ENCODE data around the gene CDON.
A peak's percentile ranks its signal among the peaks of the same experiment; 100 is the strongest.

The CDON gene

DNA sequence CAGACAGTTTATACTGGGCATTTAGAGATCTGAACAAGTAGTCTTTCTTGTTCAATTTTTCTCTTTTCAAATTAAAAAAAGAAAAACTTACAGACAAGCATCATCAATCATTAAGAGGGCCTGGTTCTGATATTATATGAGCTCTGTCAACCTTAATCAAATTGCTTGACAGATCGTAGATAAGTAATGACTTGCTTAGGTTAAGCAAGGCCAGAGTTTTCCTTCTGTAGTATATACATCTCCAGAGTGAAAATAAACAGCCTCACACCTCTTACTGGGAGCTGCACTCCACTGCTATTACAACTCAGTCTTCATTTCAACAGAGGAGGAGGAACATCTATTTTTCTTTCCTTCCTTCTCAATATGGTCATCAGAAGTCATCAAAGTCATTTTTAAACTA is 13.5 kb downstream of the CDON start:
- Histone ChIP-seq H3K9me3 (ENCODE audit: insufficient read depth, low read depth, low read length) (no peaks in the 10 kb centered on the region), H2AFZ (ENCODE audit: insufficient read depth, low read length, poor library complexity) (no peak overlapping the region), H3K27ac (ENCODE audit: low read depth, low read length) (no peak overlapping the region), H4K12ac (ENCODE audit: low read depth, low read length) (no peak overlapping the region), H3K79me2 (ENCODE audit: control insufficient read depth, insufficient read depth, low read length, poor library complexity) (no peaks in the 10 kb centered on the region), H3K9ac (ENCODE audit: low read length) (no peak overlapping the region), H2BK12ac (ENCODE audit: low read length) (no peak overlapping the region), H2AK5ac (ENCODE audit: low read length) (no peak overlapping the region), H3K4me1 (ENCODE audit: control insufficient read depth in 1 of 2, insufficient read depth in 2 of 2, low read length in 2 of 2) (peaks cover 0 to 5% of the 10 kb centered on the region in 2 experiments), H4K8ac (ENCODE audit: low read depth, low read length) (no peak overlapping the region), H3K4me3 (ENCODE audit: low read depth, low read length) (no peak overlapping the region), H2BK120ac (ENCODE audit: insufficient read depth, low read length, poor library complexity) (no peak overlapping the region), H3K18ac (ENCODE audit: low read length) (no peak overlapping the region), H3K4me2 (ENCODE audit: low read length) (no peak overlapping the region), H3K27me3 (ENCODE audit: insufficient read depth, low read length) (no peaks in the 10 kb centered on the region), H3K79me1 (ENCODE audit: low read length) (no peaks in the 10 kb centered on the region), H4K91ac (ENCODE audit: low read depth, low read length) (no peak overlapping the region), H3K14ac (ENCODE audit: low read length) (no peak overlapping the region), H3K36me3 (ENCODE audit: control insufficient read depth in 1 of 2, insufficient read depth in 2 of 2, low read length in 2 of 2) (peaks cover 1 to 5% of the 10 kb centered on the region in 2 experiments), H3K4ac (ENCODE audit: low read depth, low read length) (no peak overlapping the region), H2BK5ac (ENCODE audit: low read depth, low read length, poor library complexity) (no peak overlapping the region), H3K23ac (ENCODE audit: low read length) (no peak overlapping the region)
- no CpG with 5 or more reads among the region's 1 CpG for WGBS (ENCODE audit: extremely low coverage, insufficient coverage, insufficient read length)
- no peak for DNase-seq

DNA sequence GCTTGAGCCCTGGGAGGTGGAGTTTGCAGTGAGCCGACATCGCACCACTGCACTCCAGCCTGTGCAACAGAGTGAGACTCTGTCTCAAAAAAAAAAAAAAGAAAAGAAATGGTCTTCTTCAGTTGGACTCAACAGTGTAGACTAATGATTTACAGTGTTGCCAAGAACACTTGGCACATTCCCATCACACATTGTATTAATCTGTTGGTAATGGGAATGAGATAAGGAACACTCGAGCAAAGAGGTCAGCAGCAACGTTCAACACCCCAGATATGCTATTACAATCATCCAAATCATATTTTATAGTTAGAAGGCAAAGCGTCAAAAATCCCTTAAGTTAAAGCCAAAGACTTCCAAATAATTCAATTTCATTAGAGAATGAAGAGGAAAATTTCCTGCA is 14.5 kb downstream of the CDON start:
- Histone ChIP-seq H3K9ac (ENCODE audit: low read length) (no peak overlapping the region), H3K4me1 (ENCODE audit: control insufficient read depth in 1 of 2, insufficient read depth in 2 of 2, low read length in 2 of 2) (peaks cover 0 to 5% of the 10 kb centered on the region in 2 experiments), H4K91ac (ENCODE audit: low read depth, low read length) (no peak overlapping the region), H3K27me3 (ENCODE audit: insufficient read depth, low read length) (no peaks in the 10 kb centered on the region), H2BK5ac (ENCODE audit: low read depth, low read length, poor library complexity) (no peak overlapping the region), H3K4ac (ENCODE audit: low read depth, low read length) (no peak overlapping the region), H3K23ac (ENCODE audit: low read length) (no peak overlapping the region), H3K36me3 (ENCODE audit: control insufficient read depth in 1 of 2, insufficient read depth in 2 of 2, low read length in 2 of 2) (peaks cover 7 to 9% of the 10 kb centered on the region in 2 experiments), H3K4me3 (ENCODE audit: low read depth, low read length) (no peak overlapping the region), H3K4me2 (ENCODE audit: low read length) (no peak overlapping the region), H4K8ac (ENCODE audit: low read depth, low read length) (no peak overlapping the region), H4K12ac (ENCODE audit: low read depth, low read length) (no peak overlapping the region), H2BK120ac (ENCODE audit: insufficient read depth, low read length, poor library complexity) (no peak overlapping the region), H3K79me1 (ENCODE audit: low read length) (no peaks in the 10 kb centered on the region), H3K9me3 (ENCODE audit: insufficient read depth, low read depth, low read length) (no peaks in the 10 kb centered on the region), H3K27ac (ENCODE audit: low read depth, low read length) (no peak overlapping the region), H3K18ac (ENCODE audit: low read length) (no peak overlapping the region), H3K14ac (ENCODE audit: low read length) (no peak overlapping the region), H3K79me2 (ENCODE audit: control insufficient read depth, insufficient read depth, low read length, poor library complexity) (no peaks in the 10 kb centered on the region), H2BK12ac (ENCODE audit: low read length) (no peak overlapping the region), H2AFZ (ENCODE audit: insufficient read depth, low read length, poor library complexity) (no peak overlapping the region), H2AK5ac (ENCODE audit: low read length) (no peak overlapping the region)
- WGBS (ENCODE audit: extremely low coverage, insufficient coverage, insufficient read length), result no CpG with 5 or more reads among the region's 5 CpGs
- DNase-seq, result no peak

DNA sequence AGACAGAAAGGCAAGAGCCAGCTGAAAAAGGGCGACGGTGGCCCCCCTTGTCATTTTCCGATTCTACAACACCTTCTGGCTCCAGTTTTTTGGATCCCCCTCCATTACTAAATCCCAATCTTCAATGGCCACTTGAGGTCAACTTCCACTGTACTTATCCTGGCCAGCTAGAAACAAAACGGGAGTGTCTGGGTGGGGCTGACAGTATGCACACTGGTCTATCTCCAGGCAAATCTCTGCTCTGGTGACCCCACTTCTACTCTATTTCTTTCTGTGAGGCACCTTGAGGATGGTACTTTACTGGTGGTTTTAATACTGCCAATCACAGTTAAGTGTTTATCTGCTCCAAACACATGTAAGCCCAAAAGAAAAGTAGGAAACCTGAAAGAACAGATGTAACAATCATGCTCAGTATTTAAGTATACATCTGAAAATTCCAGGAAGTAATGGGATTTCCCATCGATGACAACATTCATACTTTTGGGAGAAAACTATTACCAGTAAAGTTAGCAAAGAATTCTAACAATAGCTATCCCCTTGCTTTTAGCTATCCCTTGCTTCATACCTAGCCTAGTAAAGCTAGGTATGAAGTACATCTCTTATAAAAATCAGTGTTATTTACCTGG is 16.0 kb downstream of the CDON start:
- Histone ChIP-seq H3K9me3 (ENCODE audit: insufficient read depth, low read depth, low read length) (no peaks in the 10 kb centered on the region), H4K91ac (ENCODE audit: low read depth, low read length) (no peak overlapping the region), H2BK5ac (ENCODE audit: low read depth, low read length, poor library complexity) (no peak overlapping the region), H3K4me2 (ENCODE audit: low read length) (no peak overlapping the region), H3K23ac (ENCODE audit: low read length) (no peak overlapping the region), H3K27me3 (ENCODE audit: insufficient read depth, low read length) (no peaks in the 10 kb centered on the region), H2BK12ac (ENCODE audit: low read length) (no peak overlapping the region), H3K14ac (ENCODE audit: low read length) (no peak overlapping the region), H2AK5ac (ENCODE audit: low read length) (no peak overlapping the region), H4K8ac (ENCODE audit: low read depth, low read length) (no peak overlapping the region), H2AFZ (ENCODE audit: insufficient read depth, low read length, poor library complexity) (no peak overlapping the region), H3K4ac (ENCODE audit: low read depth, low read length) (peak overlapping the region; percentile 83), H3K18ac (ENCODE audit: low read length) (no peak overlapping the region), H2BK120ac (ENCODE audit: insufficient read depth, low read length, poor library complexity) (no peak overlapping the region), H3K79me1 (ENCODE audit: low read length) (no peaks in the 10 kb centered on the region), H3K27ac (ENCODE audit: low read depth, low read length) (no peak overlapping the region), H4K12ac (ENCODE audit: low read depth, low read length) (no peak overlapping the region), H3K36me3 (ENCODE audit: control insufficient read depth in 1 of 2, insufficient read depth in 2 of 2, low read length in 2 of 2) (peaks cover 8 to 13% of the 10 kb centered on the region in 2 experiments), H3K4me3 (ENCODE audit: low read depth, low read length) (no peak overlapping the region), H3K79me2 (ENCODE audit: control insufficient read depth, insufficient read depth, low read length, poor library complexity) (no peaks in the 10 kb centered on the region), H3K9ac (ENCODE audit: low read length) (no peak overlapping the region), H3K4me1 (ENCODE audit: control insufficient read depth in 1 of 2, insufficient read depth in 2 of 2, low read length in 2 of 2) (peaks cover 0 to 5% of the 10 kb centered on the region in 2 experiments)
- WGBS (ENCODE audit: extremely low coverage, insufficient coverage, insufficient read length), result no CpG with 5 or more reads among the region's 5 CpGs
- peak in 1 of 2 donors; percentile 68 for DNase-seq

GRCh38 chr11:126039485-126040271 is 23.0 kb downstream of the CDON start:
- Histone ChIP-seq H2AK5ac (ENCODE audit: low read length) (no peak overlapping the region), H3K23ac (ENCODE audit: low read length) (no peak overlapping the region), H4K12ac (ENCODE audit: low read depth, low read length) (no peak overlapping the region), H3K79me2 (ENCODE audit: control insufficient read depth, insufficient read depth, low read length, poor library complexity) (peaks cover 7% of the 10 kb centered on the region), H3K4ac (ENCODE audit: low read depth, low read length) (peak overlapping the region; percentile 21), H3K18ac (ENCODE audit: low read length) (no peak overlapping the region), H4K91ac (ENCODE audit: low read depth, low read length) (no peak overlapping the region), H3K9me3 (ENCODE audit: insufficient read depth, low read depth, low read length) (no peaks in the 10 kb centered on the region), H3K27me3 (ENCODE audit: insufficient read depth, low read length) (no peaks in the 10 kb centered on the region), H2AFZ (ENCODE audit: insufficient read depth, low read length, poor library complexity) (no peak overlapping the region), H3K27ac (ENCODE audit: low read depth, low read length) (no peak overlapping the region), H2BK12ac (ENCODE audit: low read length) (no peak overlapping the region), H4K8ac (ENCODE audit: low read depth, low read length) (no peak overlapping the region), H3K4me2 (ENCODE audit: low read length) (no peak overlapping the region), H2BK5ac (ENCODE audit: low read depth, low read length, poor library complexity) (no peak overlapping the region), H3K79me1 (ENCODE audit: low read length) (no peaks in the 10 kb centered on the region), H3K36me3 (ENCODE audit: control insufficient read depth in 1 of 2, insufficient read depth in 2 of 2, low read length in 2 of 2) (peaks cover 5 to 12% of the 10 kb centered on the region in 2 experiments), H3K4me1 (ENCODE audit: control insufficient read depth in 1 of 2, insufficient read depth in 2 of 2, low read length in 2 of 2) (peaks cover 0 to 3% of the 10 kb centered on the region in 2 experiments), H2BK120ac (ENCODE audit: insufficient read depth, low read length, poor library complexity) (no peak overlapping the region), H3K4me3 (ENCODE audit: low read depth, low read length) (no peak overlapping the region), H3K9ac (ENCODE audit: low read length) (no peak overlapping the region), H3K14ac (ENCODE audit: low read length) (no peak overlapping the region)
- no peak for DNase-seq
- no CpG with 5 or more reads among the region's 9 CpGs for WGBS (ENCODE audit: extremely low coverage, insufficient coverage, insufficient read length)
